GM19193 (cell line): Measurements from ENCODE around the gene POLR3K.

ENCODE experiments used
- POLR2A ChIP-seq: IDR thresholded peaks from 4 replicates; pipeline ENCODE4 v1.6.1; 2011; ENCODE audit not compliant: insufficient read depth, insufficient read length; ENCODE audit errors: extremely low read depth

Gene POLR3K

DNA sequence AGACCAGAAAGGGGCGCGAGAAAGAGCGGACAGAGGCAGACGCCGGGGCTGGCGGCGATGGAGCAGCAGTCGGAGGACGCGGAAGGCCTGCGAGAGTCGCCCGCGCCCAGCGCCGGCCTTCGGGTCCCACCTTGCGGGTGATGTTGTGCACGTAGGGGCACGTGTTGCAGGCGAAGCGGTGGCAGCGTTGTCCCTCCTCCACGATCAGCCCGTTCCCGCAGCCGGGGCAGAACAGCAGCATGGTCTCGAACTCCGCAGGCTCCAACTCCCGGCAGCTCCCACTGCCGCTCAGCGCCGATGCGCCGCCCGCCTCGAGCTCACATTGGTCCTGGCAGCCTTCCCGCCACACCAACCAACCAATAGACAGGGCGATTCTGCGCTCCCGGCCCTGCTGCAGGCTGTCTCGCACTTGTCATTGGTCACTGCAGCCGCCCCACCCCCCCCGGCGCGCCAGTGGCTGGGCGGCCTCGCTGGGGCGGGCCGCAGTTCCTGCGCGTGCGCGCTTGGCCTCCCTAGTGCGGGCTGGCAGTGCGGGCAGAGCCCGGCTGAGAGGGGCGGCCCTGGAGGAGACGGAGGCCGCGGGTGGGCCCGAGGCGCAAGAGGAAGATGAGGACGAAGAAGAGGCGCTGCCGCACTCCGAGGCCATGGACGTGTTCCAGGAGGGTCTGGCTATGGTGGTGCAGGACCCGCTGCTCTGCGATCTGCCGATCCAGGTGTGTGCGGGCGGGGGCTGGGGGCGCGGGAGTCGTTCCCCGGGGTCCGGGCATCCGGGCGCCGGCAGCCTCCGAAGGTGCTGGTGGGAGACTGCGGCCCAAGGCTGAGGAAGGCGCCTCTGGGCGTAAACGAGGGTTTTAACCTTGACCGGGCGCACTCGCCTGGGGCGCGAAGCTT lies at the start of gene POLR3K, which contains the start of gene SNRNP25:
POLR3K (minus strand) TSS at position 263 of the 891 bp plus-strand sequence; CDS start at position 241, 22 bp downstream.
SNRNP25 (plus strand) TSS at position 483 of the 891 bp plus-strand sequence; CDS start at position 672, 189 bp downstream.
- peak; percentile 87 for TF ChIP-seq POLR2A

DNA sequence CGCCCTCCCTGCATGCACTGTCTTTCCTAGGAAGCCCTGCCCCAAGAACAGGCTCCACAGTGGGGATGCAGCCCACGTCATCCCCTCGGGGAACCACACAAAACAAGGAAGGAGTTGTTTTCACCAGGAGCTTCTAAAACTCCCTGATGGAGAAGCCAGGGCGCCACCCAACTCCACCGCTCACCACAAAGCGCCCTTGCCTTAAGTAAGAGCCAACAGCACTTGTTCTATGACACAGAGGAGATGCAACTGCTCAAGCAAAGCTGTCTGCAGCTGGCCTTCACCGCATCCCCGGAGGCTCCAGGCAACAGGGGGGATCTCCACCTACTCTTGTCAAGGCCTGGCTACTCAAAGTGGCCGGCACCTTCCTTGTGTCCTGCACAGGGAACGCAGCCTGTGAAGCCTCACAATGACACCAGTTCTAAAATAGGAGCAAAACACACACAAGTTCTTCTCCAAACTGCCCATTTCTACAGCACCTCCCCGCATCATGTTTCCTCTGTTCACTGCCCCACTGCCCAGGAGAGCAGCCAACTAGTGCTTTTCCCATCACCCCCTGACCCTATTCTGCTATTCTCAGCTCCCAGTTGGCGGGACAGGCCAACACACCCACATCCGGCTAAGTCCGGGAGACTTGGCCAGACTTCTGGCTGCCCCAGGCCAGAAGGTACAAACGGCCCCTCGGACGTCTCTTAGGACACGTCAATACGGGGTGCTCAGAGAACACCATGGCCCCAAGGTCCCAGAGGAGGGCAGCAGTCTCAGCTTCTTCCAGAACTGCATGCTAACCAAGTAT lies 48.9 kb upstream of the POLR3K start:
- no peak for TF ChIP-seq POLR2A

DNA sequence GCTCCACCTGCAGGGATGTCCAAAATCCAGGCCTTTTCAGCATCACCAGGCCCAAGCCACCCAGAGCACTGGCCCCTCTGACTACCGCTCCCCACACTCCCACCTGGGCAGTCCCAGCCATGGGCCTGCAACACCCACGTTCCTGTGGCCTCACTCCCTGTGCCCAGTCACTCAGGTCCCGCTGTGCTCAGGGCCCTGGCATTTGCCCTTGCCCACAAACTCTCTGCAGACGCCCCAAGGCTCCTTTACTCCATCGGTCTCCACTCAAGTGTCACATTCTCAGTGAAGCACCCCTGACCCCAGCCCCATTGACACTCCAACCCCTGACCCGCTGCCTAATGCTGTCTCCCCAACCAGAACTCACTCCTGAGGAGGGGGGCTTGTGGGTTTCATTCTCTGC lies 48.2 kb upstream of the POLR3K start:
- no peak for TF ChIP-seq POLR2A

DNA sequence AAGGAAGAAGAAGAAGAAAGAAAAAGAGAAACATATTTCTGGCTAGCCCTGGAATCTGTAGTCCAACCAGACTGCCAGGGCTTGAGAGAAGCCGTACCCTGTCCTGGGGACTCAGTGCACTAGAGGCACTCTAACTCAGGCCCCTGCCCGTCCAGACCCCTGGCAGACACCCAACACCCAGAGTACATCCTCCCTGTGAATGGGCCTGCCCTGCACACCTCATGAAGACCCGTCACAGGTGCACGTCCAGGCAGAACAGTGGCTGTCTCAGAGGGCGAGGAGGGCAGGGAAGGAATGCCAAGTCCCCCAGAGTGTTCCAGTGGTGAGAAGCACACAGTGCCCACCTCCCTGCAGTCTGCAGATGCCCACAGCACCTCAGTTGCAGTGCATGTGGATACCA lies 47.6 kb upstream of the POLR3K start:
- no peak for TF ChIP-seq POLR2A

DNA sequence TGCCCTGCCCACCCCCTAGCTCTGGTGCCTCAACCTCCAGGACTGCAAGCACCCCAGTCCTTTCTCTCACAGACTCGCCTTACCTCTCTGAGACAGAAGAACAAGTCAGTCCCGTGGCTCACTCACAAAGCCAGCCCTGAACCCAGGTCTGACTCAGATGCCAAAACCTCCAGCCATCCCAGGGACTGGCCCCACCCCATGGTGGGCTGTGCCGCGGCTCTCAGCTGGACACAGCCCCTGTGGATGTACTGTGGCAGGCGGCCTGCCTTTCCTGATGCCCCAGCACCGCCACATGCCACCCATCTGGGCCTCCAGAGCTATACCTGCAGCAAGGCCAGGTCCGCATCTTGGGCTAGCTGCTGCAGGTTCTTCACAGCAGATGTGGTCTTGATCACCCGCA lies 44.4 kb upstream of the POLR3K start:
- no peak for TF ChIP-seq POLR2A

DNA sequence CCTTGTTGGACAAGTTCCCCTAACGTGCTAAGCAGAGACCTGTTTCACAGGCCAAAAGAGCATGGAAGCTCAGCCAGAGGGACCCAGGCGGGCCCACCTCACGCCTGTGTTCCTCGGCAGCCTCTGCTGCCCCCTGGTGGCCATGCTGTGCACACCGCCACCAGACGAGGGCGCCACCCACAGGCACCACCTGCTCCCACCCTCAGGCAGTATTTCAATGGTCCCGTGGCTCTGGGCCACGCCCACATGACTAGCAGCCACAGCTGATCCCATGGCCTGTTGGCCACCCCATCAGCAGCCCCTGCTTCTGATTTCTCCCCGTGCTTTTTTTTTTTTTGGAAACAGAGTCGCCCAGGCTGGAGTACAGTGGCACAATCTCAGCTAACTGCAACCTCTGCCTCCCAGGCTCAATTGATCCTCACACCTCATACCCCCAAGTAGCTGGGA lies 43.5 kb upstream of the POLR3K start:
- no peak for TF ChIP-seq POLR2A

DNA sequence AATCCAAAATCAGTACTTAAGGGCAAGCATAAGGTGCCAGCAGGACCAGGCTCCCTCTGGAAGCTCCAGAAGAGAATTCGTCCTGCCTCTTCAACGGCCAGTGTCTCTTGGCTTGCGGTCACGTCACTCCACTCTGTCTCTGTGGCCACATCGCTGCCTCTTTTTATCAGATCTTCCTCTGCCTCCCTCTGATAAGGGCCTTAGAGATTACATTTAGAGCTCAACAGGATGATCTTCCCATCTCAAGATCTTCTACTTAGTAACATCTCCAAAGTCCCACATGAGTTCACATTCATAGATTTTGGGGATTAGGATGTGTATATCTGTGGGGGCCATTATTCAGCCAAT lies 41.5 kb upstream of the POLR3K start:
- TF ChIP-seq POLR2A, result no peak

DNA sequence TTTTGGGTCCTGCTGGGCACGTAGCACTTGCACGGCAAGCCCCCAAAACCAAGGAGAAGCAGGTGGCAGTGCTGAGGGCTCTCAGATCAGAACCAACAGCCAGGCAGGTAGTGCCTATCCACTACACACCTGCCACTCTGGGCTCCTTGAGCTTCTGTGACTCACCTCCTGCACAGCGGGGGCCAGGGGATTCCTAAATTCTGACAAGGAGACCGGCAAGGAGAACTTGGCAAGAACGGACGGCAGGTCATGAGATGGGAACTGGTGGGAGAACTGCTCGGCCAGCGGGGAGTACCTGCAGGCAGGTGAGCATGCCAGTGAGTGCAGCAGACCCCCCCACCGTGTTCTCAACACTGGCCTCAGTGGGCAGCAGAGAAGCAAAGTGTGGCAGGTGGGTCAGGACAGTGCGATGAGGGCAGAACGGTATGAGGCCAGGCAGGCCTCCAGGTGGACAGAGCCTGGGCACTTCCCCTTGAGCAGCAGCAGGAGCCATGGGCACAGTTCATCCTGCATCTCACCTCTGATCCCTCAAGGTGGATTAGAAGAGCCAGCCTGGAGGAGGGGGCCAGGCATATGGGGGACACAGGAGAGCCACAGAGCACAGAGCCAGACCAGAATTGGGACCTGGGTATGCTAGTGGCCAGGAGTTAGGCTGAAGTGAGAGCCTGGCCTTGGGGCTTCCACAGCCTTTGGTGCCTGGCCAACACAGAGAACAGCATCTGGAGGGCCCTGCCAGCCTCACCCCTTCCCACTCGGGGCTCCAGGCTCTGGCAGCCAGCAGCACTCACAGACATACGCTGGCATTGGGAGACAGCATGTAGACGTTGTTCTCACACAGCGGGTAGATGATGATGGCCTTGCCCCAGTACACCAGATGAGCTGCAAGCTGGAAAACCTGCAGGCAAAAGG lies 39.3 kb upstream of the POLR3K start:
- no peak for TF ChIP-seq POLR2A

DNA sequence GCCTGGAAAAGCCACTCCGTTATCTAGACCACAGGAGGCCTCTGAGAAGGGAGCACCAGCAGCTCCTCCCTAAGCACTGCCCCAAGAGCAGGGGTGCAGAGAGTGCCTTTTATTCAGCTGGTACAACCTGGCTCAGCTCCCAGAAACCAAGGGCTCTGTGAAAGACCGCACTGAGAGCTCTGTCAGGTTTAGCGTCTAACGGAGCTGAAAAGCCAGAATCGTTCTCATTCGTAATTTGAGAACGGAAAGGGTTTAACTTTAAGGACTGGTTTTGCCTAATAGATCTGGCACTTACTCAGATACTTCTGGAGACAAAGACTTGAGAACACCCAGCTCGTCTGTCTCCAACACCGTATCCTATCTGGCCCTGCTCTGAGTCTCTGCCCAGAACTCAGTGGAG lies 38.1 kb upstream of the POLR3K start:
- TF ChIP-seq POLR2A, result no peak

DNA sequence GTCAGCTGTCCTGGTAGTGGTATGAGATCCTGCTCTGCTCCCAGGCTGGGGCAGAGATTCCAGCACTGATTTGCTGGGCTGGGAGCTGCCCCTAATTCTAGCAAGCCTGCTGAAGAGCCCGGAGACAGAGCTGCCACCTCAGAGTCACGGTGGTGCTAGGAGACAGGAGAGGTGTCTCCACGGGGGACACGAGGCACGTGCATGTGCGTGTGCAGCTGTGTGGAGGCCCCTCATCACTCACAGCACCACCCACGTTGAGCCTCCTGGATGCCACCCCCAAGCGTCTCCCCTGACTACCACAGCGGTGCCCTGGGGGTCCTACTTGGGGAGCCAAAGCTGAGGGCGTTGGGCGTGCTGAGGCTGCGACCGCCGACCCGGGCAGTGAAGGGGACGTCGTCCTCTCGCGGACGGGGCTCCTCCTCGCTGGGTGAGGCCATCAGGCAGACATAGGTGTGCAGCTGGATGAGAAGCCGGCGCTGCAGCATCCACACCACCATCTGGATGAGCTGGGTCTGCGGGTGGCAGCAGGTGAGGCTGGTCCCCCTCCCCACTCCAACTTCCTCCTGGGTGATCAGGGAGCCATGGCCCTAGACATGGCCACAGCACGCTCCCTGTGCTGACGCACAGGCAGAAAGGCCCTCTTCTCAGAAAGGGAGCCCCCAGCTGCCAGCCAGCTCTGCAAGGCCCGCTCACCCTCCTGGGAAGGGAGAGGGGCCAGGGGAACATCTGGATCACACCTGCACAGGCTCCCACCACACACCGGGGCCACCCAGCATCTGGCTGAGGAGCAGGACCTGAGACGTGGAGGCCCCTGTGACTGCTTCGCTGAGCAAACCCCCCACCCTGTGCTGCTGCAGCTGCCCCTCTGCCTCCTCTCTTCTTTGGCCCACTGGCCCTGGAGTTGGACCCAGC lies 36.2 kb upstream of the POLR3K start:
- no peak for TF ChIP-seq POLR2A

DNA sequence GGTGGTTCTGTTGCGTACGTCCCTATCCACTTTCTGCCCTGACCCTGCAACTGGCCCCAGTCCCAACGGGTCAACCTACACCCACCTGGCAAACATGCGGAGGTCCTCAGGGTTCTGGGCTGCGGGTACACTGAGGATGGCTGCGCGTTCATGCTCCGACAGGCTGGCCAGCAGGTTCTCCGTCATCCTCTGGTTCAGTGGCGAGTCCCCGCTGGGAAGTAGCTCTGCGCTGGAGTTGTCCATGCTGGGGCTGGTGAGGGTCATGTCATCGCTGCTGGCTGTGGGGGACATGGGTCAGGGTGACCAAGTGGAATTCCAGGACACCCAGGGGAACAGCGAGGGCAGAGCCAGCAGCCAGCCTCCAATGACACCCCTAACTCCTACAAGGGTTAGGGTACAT lies 35.2 kb upstream of the POLR3K start:
- TF ChIP-seq POLR2A, result no peak

DNA sequence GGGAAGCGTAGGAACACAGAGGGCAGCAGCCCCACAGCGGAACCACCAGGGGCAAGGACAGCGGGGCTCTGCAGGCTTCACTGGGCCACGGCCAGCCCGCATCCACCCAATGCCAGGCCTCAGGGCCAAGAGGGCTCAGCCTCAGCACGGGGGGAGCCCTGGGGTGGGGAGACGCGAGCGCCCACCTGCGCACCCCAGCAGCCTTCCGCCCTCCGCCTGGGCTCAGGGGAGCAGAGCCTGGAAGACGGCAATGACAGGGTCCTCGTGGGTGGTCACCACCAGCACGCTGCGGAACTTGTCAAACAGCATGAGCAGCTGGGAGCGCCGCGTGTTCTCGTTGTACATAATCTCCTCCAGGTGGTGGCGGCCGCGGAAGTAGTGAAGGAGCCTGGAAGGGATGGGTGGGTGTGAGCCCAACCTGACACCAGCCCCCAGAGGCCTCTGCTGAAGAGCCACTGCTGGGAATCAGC lies 33.1 kb upstream of the POLR3K start:
- TF ChIP-seq POLR2A, result no peak

DNA sequence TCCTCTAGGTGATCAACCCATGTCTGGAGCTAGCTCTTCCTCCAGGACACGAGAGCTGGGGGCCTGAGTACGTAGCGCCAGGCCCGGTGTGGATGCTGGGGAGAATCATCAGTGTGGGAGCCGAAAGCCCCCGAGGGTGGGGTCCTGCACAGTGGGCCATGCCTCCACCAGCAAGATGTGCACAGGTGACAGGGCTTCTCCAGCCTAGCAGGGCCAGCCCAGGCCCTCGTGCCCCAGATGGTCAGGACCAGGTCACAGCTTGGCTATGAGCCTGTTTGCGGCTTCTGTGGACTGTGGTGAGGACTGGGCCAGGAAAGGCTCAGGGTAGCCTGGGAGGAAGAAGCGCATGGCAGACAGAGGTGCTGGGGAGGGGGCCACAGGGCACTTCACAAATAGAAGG lies 32.5 kb upstream of the POLR3K start:
- no peak for TF ChIP-seq POLR2A

DNA sequence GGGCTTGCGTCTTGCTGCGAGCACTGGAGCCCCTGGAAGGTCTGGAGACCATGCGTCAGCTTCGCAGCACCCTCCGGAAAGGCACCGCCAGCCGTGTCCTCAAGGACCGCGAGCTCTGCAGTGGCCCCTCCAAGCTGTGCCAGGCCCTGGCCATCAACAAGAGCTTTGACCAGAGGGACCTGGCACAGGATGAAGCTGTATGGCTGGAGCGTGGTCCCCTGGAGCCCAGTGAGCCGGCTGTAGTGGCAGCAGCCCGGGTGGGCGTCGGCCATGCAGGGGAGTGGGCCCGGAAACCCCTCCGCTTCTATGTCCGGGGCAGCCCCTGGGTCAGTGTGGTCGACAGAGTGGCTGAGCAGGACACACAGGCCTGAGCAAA lies 32.0 kb upstream of the POLR3K start:
- TF ChIP-seq POLR2A, result no peak
